Gastroesophageal sphincter (tissue), 4 donors: Measurements from ENCODE around the gene FAM9C. TPM values are rescaled to one million over a fixed set of nuclear protein-coding genes. Genes with fewer than 3 reads are reported as not detected.
A peak's percentile ranks its signal among the peaks of the same experiment; 100 is the strongest.

Experiments
- ATAC-seq: fragments of 150-250 bp; one replicate; pipeline ENCODE4 v1.9.1; 2016; ENCODE audit warnings: mild to moderate bottlenecking, moderate library complexity
- H3K27ac ChIP-seq, 4 donors: fragments of 200-600 bp; sonication (generic) in 3 of 4; 1 replicate in 3 of 4; 2 replicates in 1 of 4; pipeline ENCODE4 v1.5.1; 2016 to 2019
- H3K27me3 ChIP-seq: fragments of 200-600 bp; sonication (generic); one replicate; pipeline ENCODE4 v1.5.1; 2019
- H3K36me3 ChIP-seq, 2 donors: fragments of 200-600 bp; sonication (generic); one replicate each; pipeline ENCODE4 v1.5.1; 2019; ENCODE audit warnings: control low read depth in 1 of 2
- H3K4me1 ChIP-seq, 3 donors: fragments of 200-600 bp; sonication (generic); 1 replicate in 2 of 3; 2 replicates in 1 of 3; pipeline ENCODE4 v1.5.1; 2016 to 2019; ENCODE audit warnings: control low read depth in 2 of 3
- H3K4me3 ChIP-seq, 2 donors: fragments of 200-600 bp; sonication (generic); one replicate each; pipeline ENCODE4 v1.5.1; 2019; ENCODE audit warnings: mild to moderate bottlenecking in 1 of 2, moderate library complexity in 1 of 2
- H3K9me3 ChIP-seq, 3 donors: fragments of 200-600 bp; sonication (generic); one replicate each; pipeline ENCODE4 v1.5.1; 2017 to 2019; ENCODE audit warnings: control low read depth in 2 of 3
- CTCF ChIP-seq, 4 experiments: fragments of 200-600 bp in 2 of 4; fragments of 450-650 bp in 2 of 4; sonication (generic) in 1 of 4; IDR thresholded peaks; one replicate each; pipeline ENCODE4 v1.5.1; 2017 to 2019; ENCODE audit warnings: antibody characterized with exemption in 4 of 4, mild to moderate bottlenecking in 2 of 4, moderate library complexity in 2 of 4
- EP300 ChIP-seq: sonication (generic); formaldehyde crosslinking; IDR thresholded peaks from one replicate; pipeline ENCODE4 v1.6.1; 2017; ENCODE audit warnings: antibody characterized with exemption, mild to moderate bottlenecking
- POLR2A ChIP-seq, 2 donors: fragments of 450-650 bp; IDR thresholded peaks; one replicate each; pipeline ENCODE4 v1.6.1; 2017; ENCODE audit warnings: antibody characterized with exemption in 2 of 2, mild to moderate bottlenecking in 2 of 2, moderate library complexity in 1 of 2
- POLR2AphosphoS5 ChIP-seq: sonication (generic); formaldehyde crosslinking; IDR thresholded peaks from one replicate; pipeline ENCODE4 v1.6.1; 2017; ENCODE audit warnings: antibody characterized with exemption
- WGBS, 2 donors: methylation state at CpG; one replicate each; pipeline ENCODE4 v1.1.5; 2018; ENCODE audit warnings: low coverage in 1 of 2; 5-methylcytosine and 5-hydroxymethylcytosine counted together
- total RNA-seq, 4 donors: library from RNA; depleted of rRNA; stranded (reverse); fragments of >200 nt; gene quantifications; one replicate each; pipeline ENCODE4 v1.1.0, GENCODE V29; 2016

Gene FAM9C
- total RNA-seq, 4 donors from 2014 or later: not detected

DNA sequence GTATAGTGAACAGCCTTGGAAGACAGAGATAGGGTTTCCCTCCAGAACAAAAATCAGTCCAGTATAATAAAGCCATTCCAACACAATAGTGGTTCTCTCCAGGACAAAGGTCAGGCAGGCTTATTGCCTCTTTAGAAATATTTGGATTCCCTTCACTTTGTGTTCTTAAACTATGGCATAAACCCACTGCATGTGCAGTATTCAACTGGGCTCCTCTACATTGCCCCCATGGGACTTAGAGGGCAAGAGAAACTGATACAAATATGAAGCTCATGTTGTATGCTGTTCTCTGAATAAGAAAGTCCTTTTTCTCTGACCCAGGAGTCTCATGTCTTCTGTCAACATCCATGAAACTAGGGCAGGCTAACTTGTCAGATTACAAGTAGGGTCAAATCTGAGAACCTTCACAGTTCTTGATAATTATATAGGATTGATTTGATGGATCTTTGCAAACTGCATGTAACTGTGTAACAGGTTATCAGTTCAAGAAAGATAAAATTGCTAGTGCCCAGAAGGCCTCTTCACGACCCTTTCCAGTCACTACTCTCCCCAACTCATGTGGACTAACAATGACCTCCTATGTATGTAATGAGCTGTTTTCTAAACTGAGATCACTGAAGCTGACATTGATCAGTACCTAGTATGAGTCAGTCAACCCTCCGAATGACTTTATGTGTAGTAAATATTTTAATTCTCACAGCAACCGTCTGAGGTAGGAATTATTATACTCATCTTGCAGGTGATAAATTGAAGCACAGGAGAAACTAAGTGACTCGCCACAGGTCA lies 31.9 kb upstream of the FAM9C start:
- H3K4me3 ChIP-seq: no peak overlapping the region
- H3K36me3 ChIP-seq: no peaks in the 10 kb centered on the region
- TF ChIP-seq POLR2AphosphoS5 (no peak), POLR2A (IDR thresholded peaks at IDR 0.05) (no peak), EP300 (no peak), CTCF (IDR thresholded peaks at IDR 0.05) (no peak)
- 67 to 78% methylated on average over 4 of the region's 4 CpGs for WGBS, 2 donors
- no peaks in the 10 kb centered on the region for H3K9me3 ChIP-seq
- H3K4me1 ChIP-seq: peaks cover 0 to 26% (median 0%) of the 10 kb centered on the region in 3 donors
- no peak for ATAC-seq
- H3K27ac ChIP-seq: peak overlapping the region in 2 of 4 donors; percentile 57 to 81
- H3K27me3 ChIP-seq: no peaks in the 10 kb centered on the region

- no peak for TF ChIP-seq POLR2A (IDR thresholded peaks at IDR 0.05)
- ATAC-seq: no peak
- peaks cover 0 to 15% (median 0%) of the 10 kb centered on the region in 3 donors for H3K4me1 ChIP-seq
- H3K36me3 ChIP-seq: no peaks in the 10 kb centered on the region
- WGBS, 2 donors: 78 to 80% methylated on average over 6 of the region's 9 CpGs
- H3K4me3 ChIP-seq: no peak overlapping the region
- no peaks in the 10 kb centered on the region for H3K27me3 ChIP-seq
- H3K27ac ChIP-seq: no peak overlapping the region
- no peaks in the 10 kb centered on the region for H3K9me3 ChIP-seq
These were observed 30.2 kb upstream of the FAM9C start for GRCh38 chrX:13074297-13075262.

DNA sequence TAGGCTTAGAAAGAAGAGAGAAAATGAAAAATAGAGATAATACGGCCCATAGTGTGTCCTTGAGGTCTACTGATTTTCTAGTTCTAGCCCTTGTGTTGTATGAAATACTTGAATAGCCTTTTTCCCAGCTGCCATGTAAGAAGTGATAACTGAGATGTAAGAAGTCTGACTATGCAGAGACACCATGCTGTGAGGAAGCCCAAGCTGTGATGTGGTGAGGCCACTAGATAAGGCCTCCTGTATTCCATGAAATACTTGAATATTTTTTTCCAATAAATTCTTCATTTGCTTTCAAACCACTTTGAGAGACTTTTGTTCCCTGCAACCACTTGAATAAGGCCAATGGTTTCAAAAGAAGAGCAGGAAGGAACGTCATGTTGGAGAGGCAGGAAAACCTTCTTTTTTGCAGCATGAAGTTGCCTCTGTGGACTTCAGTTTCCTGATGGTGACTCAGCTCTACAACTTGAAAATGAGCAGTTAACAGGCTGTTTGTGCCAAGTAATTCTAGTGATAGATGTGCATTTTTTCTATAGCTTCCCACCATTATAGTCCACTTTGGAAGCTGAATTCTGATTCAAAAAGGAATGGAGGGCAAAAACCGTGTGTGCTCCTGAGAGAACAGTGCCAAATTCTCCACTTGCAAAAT lies 25.5 kb upstream of the FAM9C start:
- H3K4me3 ChIP-seq: no peak overlapping the region

GRCh38 chrX:13068651-13069050 lies 24.2 kb upstream of the FAM9C start:
- 80% methylated on average over 1 of the region's 1 CpG; no CpG with 5 or more reads in 1 of the 2 donors for WGBS, 2 donors

More for the DNA sequence above, 25.5 kb upstream of the FAM9C start:
- ATAC-seq: no peak
- H3K27ac ChIP-seq: no peak overlapping the region
- H3K36me3 ChIP-seq: no peaks in the 10 kb centered on the region
- H3K4me1 ChIP-seq: no peaks in the 10 kb centered on the region
- no peak for TF ChIP-seq POLR2AphosphoS5
- no peak for TF ChIP-seq CTCF (IDR thresholded peaks at IDR 0.05)
- no peak for TF ChIP-seq EP300
- TF ChIP-seq POLR2A (IDR thresholded peaks at IDR 0.05): no peak
- 56 to 73% methylated on average over 3 of the region's 3 CpGs for WGBS, 2 donors
- H3K27me3 ChIP-seq: no peaks in the 10 kb centered on the region
- no peaks in the 10 kb centered on the region for H3K9me3 ChIP-seq

More at GRCh38 chrX:13068651-13069050, 24.2 kb upstream of the FAM9C start:
- no peaks in the 10 kb centered on the region for H3K9me3 ChIP-seq
- H3K27ac ChIP-seq: no peak overlapping the region
- TF ChIP-seq EP300: no peak
- TF ChIP-seq POLR2AphosphoS5: no peak
- TF ChIP-seq POLR2A (IDR thresholded peaks at IDR 0.05): no peak
- TF ChIP-seq CTCF (IDR thresholded peaks at IDR 0.05): no peak
- ATAC-seq: no peak
- H3K27me3 ChIP-seq: no peaks in the 10 kb centered on the region
- no peak overlapping the region for H3K4me3 ChIP-seq
- no peaks in the 10 kb centered on the region for H3K36me3 ChIP-seq
- peaks cover 0 to 9% (median 0%) of the 10 kb centered on the region in 3 donors for H3K4me1 ChIP-seq
